HepG2 (cell line): ENCODE measurements around the gene RBPJ. TPM values are rescaled to one million over a fixed set of nuclear protein-coding genes. Genes with fewer than 3 reads are reported as not detected.

Experiments
- ARID2 ChIP-seq: sonication (generic); formaldehyde crosslinking; IDR thresholded peaks from 2 replicates; pipeline ENCODE4 v1.8.1; 2022; ENCODE audit warnings: mild to moderate bottlenecking, missing genetic modification reagents, borderline replicate concordance
- BRCA1 ChIP-seq: sonication (generic); formaldehyde crosslinking; IDR thresholded peaks from 2 replicates; pipeline ENCODE4 v1.4.0; 2020; ENCODE audit warnings: missing genetic modification reagents
- MXD4 ChIP-seq: IDR thresholded peaks from 2 replicates; pipeline ENCODE4 v1.6.1; 2016; ENCODE audit warnings: mild to moderate bottlenecking, missing biosample characterization, missing genetic modification reagents
- ZNF644 ChIP-seq: IDR thresholded peaks from 2 replicates; pipeline ENCODE4 v1.6.1; 2016; ENCODE audit warnings: low read depth
- ZNF713 ChIP-seq: sonication (generic); formaldehyde crosslinking; IDR thresholded peaks from 2 replicates; pipeline ENCODE4 v1.4.0; 2020; ENCODE audit warnings: mild to moderate bottlenecking, missing genetic modification reagents
- polyA plus RNA-seq, 8 experiments: library from polyadenylated mRNA; depleted of rRNA in 3 of 8; stranded (reverse) in 7 of 8; unstranded in 1 of 8; fragments of >200 nt; fragmentation: Illumina TruSeq in 4 of 8; extraction: Trizol in 4 of 8; gene quantifications; 2 replicates each; pipeline versions ENCODE4 v1.2.1 to v1.2.3, GENCODE V29; 2011 to 2016; ENCODE audit warnings: low read depth in 4 of 8, missing spikeins in 1 of 8, mixed read lengths in 1 of 8; ENCODE audit not compliant: insufficient read depth in 1 of 8
- total RNA-seq, 5 experiments: library from RNA; depleted of rRNA; stranded (reverse); fragments of >200 nt; fragmentation: Illumina TruSeq; extraction: Trizol; gene quantifications; 2 replicates each; pipeline ENCODE4 v1.2.3, GENCODE V29; 2016; ENCODE audit warnings: low read depth in 1 of 5
- TF ChIP-seq, protein P1 (sequence below): sonication (generic); formaldehyde crosslinking; IDR thresholded peaks from 2 replicates; pipeline ENCODE4 v1.4.0; 2020; ENCODE audit warnings: missing genetic modification reagents, borderline replicate concordance
- TF ChIP-seq, protein P2 (sequence below): sonication (generic); formaldehyde crosslinking; IDR thresholded peaks from 2 replicates; pipeline ENCODE4 v1.5.1; 2020; ENCODE audit warnings: missing genetic modification reagents, mild to moderate bottlenecking, borderline replicate concordance
- TF ChIP-seq, protein P3 (sequence below): sonication (generic); formaldehyde crosslinking; IDR thresholded peaks from 2 replicates; pipeline ENCODE4 v1.5.1; 2020; ENCODE audit warnings: mild to moderate bottlenecking, moderate library complexity, missing genetic modification reagents
- TF ChIP-seq, protein P4 (sequence below): sonication (generic); formaldehyde crosslinking; IDR thresholded peaks from 2 replicates; pipeline ENCODE4 v1.4.0; 2020; ENCODE audit warnings: low read depth, missing genetic modification reagents
- TF ChIP-seq, protein P5 (sequence below): sonication (generic); formaldehyde crosslinking; IDR thresholded peaks from 2 replicates; pipeline ENCODE4 v1.8.0; 2022; ENCODE audit warnings: missing genetic modification reagents, mild to moderate bottlenecking, borderline replicate concordance
- TF ChIP-seq, protein P6 (sequence below): sonication (generic); formaldehyde crosslinking; IDR thresholded peaks from 2 replicates; pipeline ENCODE4 v1.4.0; 2020; ENCODE audit warnings: missing genetic modification reagents, borderline replicate concordance

RBPJ gene
- total and polyA plus RNA-seq, 2 of the 13 experiments (the other 11 are each of a cell fraction or from before 2014, with no cell fraction given): 25.9 to 33.2 TPM

DNA sequence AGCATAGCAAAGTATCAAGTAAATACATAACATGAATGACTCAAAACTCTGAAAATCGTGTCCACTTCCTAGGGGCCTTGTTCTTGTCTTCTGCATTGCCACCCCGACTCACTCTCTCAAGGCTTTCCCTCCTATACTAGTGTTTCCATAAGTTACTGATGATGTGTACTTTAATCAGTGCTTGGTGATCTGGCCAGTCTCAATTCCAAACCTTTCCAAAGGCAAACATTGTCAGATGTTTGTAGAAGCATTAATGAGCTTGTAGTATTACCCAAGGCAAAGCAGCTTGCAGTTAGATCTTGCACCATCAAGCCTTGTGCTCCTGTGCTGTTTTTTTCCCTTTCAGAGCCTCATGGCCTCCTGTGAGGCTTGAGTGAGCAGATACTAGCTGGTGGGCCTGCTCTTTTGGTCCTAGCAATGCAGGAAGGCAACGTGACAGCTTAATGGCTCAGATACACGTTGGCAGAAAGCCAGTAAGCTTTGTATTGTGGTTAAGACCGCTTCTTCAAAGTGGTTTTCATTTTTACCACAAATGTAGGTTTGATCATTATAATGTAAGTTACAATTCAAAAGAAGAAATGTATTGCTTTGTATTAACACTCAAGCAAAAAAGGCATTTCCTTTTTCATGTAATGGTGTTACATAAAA is 51.8 kb downstream of the RBPJ start (continued):
- TF ChIP-seq, protein P1, sequence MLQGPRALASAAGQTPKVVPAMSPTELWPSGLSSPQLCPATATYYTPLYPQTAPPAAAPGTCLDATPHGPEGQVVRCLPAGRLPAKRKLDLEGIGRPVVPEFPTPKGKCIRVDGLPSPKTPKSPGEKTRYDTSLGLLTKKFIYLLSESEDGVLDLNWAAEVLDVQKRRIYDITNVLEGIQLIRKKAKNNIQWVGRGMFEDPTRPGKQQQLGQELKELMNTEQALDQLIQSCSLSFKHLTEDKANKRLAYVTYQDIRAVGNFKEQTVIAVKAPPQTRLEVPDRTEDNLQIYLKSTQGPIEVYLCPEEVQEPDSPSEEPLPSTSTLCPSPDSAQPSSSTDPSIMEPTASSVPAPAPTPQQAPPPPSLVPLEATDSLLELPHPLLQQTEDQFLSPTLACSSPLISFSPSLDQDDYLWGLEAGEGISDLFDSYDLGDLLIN: no peak
- TF ChIP-seq MXD4 (CRISPR knock-in tag): no peak
- TF ChIP-seq ZNF644 (CRISPR knock-in tag): peak; percentile 77
- no peak for TF ChIP-seq ZNF713 (CRISPR knock-in tag)
- TF ChIP-seq, protein P2, sequence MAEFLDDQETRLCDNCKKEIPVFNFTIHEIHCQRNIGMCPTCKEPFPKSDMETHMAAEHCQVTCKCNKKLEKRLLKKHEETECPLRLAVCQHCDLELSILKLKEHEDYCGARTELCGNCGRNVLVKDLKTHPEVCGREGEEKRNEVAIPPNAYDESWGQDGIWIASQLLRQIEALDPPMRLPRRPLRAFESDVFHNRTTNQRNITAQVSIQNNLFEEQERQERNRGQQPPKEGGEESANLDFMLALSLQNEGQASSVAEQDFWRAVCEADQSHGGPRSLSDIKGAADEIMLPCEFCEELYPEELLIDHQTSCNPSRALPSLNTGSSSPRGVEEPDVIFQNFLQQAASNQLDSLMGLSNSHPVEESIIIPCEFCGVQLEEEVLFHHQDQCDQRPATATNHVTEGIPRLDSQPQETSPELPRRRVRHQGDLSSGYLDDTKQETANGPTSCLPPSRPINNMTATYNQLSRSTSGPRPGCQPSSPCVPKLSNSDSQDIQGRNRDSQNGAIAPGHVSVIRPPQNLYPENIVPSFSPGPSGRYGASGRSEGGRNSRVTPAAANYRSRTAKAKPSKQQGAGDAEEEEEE (CRISPR knock-in tag): no peak
- TF ChIP-seq, protein P3, sequence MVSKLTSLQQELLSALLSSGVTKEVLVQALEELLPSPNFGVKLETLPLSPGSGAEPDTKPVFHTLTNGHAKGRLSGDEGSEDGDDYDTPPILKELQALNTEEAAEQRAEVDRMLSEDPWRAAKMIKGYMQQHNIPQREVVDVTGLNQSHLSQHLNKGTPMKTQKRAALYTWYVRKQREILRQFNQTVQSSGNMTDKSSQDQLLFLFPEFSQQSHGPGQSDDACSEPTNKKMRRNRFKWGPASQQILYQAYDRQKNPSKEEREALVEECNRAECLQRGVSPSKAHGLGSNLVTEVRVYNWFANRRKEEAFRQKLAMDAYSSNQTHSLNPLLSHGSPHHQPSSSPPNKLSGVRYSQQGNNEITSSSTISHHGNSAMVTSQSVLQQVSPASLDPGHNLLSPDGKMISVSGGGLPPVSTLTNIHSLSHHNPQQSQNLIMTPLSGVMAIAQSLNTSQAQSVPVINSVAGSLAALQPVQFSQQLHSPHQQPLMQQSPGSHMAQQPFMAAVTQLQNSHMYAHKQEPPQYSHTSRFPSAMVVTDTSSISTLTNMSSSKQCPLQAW (CRISPR knock-in tag): 0 out of 2 replicates have a peak, but pooled peaks have one; percentile 25
- TF ChIP-seq, protein P4, sequence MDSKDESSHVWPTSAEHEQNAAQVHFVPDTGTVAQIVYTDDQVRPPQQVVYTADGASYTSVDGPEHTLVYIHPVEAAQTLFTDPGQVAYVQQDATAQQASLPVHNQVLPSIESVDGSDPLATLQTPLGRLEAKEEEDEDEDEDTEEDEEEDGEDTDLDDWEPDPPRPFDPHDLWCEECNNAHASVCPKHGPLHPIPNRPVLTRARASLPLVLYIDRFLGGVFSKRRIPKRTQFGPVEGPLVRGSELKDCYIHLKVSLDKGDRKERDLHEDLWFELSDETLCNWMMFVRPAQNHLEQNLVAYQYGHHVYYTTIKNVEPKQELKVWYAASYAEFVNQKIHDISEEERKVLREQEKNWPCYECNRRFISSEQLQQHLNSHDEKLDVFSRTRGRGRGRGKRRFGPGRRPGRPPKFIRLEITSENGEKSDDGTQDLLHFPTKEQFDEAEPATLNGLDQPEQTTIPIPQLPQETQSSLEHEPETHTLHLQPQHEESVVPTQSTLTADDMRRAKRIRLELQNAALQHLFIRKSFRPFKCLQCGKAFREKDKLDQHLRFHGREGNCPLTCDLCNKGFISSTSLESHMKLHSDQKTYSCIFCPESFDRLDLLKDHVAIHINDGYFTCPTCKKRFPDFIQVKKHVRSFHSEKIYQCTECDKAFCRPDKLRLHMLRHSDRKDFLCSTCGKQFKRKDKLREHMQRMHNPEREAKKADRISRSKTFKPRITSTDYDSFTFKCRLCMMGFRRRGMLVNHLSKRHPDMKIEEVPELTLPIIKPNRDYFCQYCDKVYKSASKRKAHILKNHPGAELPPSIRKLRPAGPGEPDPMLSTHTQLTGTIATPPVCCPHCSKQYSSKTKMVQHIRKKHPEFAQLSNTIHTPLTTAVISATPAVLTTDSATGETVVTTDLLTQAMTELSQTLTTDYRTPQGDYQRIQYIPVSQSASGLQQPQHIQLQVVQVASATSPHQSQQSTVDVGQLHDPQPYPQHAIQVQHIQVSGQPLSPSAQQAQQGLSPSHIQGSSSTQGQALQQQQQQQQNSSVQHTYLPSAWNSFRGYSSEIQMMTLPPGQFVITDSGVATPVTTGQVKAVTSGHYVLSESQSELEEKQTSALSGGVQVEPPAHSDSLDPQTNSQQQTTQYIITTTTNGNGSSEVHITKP: no peak
- no peak for TF ChIP-seq BRCA1 (CRISPR knock-in tag)
- TF ChIP-seq, protein P5, sequence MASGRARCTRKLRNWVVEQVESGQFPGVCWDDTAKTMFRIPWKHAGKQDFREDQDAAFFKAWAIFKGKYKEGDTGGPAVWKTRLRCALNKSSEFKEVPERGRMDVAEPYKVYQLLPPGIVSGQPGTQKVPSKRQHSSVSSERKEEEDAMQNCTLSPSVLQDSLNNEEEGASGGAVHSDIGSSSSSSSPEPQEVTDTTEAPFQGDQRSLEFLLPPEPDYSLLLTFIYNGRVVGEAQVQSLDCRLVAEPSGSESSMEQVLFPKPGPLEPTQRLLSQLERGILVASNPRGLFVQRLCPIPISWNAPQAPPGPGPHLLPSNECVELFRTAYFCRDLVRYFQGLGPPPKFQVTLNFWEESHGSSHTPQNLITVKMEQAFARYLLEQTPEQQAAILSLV (CRISPR knock-in tag): no peak
- peak; percentile 60; the same call in 1 of the 2 replicates for TF ChIP-seq ARID2
- TF ChIP-seq, protein P6, sequence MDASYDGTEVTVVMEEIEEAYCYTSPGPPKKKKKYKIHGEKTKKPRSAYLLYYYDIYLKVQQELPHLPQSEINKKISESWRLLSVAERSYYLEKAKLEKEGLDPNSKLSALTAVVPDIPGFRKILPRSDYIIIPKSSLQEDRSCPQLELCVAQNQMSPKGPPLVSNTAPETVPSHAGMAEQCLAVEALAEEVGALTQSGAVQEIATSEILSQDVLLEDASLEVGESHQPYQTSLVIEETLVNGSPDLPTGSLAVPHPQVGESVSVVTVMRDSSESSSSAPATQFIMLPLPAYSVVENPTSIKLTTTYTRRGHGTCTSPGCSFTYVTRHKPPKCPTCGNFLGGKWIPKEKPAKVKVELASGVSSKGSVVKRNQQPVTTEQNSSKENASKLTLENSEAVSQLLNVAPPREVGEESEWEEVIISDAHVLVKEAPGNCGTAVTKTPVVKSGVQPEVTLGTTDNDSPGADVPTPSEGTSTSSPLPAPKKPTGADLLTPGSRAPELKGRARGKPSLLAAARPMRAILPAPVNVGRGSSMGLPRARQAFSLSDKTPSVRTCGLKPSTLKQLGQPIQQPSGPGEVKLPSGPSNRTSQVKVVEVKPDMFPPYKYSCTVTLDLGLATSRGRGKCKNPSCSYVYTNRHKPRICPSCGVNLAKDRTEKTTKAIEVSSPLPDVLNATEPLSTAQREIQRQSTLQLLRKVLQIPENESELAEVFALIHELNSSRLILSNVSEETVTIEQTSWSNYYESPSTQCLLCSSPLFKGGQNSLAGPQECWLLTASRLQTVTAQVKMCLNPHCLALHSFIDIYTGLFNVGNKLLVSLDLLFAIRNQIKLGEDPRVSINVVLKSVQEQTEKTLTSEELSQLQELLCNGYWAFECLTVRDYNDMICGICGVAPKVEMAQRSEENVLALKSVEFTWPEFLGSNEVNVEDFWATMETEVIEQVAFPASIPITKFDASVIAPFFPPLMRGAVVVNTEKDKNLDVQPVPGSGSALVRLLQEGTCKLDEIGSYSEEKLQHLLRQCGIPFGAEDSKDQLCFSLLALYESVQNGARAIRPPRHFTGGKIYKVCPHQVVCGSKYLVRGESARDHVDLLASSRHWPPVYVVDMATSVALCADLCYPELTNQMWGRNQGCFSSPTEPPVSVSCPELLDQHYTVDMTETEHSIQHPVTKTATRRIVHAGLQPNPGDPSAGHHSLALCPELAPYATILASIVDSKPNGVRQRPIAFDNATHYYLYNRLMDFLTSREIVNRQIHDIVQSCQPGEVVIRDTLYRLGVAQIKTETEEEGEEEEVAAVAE (CRISPR knock-in tag): no peak
